Cardiac fibroblast (primary cell): Measurements from ENCODE around the gene DUSP19.

Source experiments
- DNase-seq, 2 donors: peaks; one replicate each; pipeline versions ENCODE4 v3.0.0 to v3.0.0-alpha.2; 2010; ENCODE audit warnings: low read depth in 2 of 2
- H3K4me3 ChIP-seq, 2 donors: replicated peaks in 1 of 2; 1 replicate in 1 of 2; 2 replicates in 1 of 2; pipeline ENCODE4 v1.5.1; 2011; ENCODE audit warnings: low read depth in 2 of 2, low read length in 2 of 2, mild to moderate bottlenecking in 2 of 2, moderate library complexity in 1 of 2
- TF ChIP-seq, protein P1 (sequence below): IDR thresholded peaks from one replicate; pipeline ENCODE4 v1.5.1; 2011; ENCODE audit warnings: low read depth, mild to moderate bottlenecking, low read length, inconsistent platforms

The DUSP19 gene

DNA sequence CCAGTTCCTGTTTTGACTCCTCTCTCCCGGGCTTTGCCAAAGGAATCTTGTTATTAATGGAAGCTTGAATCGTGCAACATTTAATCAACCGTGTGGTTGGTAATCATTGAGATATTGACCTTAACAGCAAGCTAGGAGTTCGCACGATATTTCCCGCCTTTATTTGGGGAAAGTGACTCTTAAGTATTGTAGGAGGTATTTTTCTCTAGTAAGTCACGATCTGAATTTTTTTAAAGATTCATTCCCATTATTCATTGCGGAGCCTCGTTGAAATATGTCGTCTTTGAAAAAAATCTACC lies 46.4 kb downstream of the DUSP19 start:
- no peak for DNase-seq
- TF ChIP-seq, protein P1, sequence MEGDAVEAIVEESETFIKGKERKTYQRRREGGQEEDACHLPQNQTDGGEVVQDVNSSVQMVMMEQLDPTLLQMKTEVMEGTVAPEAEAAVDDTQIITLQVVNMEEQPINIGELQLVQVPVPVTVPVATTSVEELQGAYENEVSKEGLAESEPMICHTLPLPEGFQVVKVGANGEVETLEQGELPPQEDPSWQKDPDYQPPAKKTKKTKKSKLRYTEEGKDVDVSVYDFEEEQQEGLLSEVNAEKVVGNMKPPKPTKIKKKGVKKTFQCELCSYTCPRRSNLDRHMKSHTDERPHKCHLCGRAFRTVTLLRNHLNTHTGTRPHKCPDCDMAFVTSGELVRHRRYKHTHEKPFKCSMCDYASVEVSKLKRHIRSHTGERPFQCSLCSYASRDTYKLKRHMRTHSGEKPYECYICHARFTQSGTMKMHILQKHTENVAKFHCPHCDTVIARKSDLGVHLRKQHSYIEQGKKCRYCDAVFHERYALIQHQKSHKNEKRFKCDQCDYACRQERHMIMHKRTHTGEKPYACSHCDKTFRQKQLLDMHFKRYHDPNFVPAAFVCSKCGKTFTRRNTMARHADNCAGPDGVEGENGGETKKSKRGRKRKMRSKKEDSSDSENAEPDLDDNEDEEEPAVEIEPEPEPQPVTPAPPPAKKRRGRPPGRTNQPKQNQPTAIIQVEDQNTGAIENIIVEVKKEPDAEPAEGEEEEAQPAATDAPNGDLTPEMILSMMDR, result no peak
- peak overlapping the region; percentile 91 to 93 for H3K4me3 ChIP-seq

DNA sequence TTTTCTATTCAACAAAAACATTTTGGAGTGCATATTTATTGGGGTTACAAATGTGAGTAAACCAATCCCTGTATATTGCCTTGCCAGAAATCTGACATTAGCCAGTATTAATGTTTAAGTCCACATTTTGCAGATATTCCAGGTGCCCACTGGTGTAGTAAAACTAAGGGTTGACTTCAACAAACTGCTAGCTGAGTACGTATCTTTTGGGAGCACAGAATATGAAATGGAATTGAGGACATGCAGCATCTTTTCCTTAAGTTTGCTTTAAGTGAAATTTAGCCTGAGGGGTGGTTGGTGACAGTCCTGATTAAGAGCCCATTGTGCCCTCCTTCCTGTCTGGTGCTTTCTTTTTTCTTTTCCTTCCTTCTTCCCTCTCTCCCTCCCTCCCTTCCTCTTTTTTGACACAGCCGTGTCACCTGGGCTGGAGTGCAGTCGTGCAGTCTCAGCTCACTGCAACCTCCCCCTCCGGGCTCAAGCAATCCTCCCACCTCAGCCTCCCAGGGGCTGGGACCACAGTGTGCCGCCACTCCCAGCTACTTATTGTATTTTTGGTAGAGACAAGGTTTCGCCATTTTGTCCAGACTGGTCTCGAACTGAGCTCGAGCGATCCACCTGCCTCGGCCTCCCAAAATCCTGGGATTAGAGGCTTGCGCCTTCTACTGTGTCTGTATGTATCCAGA lies 47.3 kb downstream of the DUSP19 start:
- DNase-seq, result no peak
- no peak overlapping the region for H3K4me3 ChIP-seq

DNA sequence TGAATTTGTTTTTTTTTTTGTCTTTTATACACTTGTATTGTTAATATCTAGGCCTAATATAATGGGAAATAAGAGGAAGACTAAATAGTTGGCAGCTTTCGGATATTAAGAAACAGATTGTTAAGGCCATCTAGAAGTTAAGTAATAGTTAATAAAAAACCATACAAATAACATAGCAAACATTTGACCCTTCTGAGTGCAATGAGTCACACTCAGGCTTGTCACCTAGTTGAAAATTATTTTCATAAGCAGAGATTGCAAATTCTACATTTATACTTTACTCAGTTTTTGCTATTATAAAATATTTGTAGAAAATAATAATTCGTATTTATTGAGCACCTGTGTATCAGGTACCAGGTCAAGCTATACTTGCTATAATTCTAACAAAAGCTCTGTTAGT lies 48.1 kb downstream of the DUSP19 start:
- peak in 1 of 2 donors; percentile 8 for DNase-seq
- TF ChIP-seq, protein P1, result no peak
- no peak overlapping the region for H3K4me3 ChIP-seq

More for the DNA sequence above, 47.3 kb downstream of the DUSP19 start:
- TF ChIP-seq, protein P1, result no peak

DNA sequence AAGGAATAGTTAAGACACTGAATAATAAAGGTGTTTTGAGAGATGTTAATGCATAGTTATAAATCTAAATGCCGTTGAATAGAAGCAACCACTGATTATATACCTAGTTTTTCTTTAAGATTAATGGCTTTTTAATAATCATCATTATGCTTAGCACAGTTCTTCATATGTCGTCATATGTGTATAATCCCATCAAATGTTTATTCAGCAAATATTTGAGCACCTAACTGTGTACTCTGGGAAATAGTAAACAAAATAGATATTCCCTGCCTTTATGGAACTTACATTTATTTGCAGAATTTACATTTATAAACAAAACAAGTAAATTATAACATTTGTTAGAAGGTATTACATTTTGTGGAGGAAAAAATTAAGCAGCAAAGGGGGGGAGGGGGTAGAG lies 55.5 kb downstream of the DUSP19 start:
- DNase-seq, result no peak

DNA sequence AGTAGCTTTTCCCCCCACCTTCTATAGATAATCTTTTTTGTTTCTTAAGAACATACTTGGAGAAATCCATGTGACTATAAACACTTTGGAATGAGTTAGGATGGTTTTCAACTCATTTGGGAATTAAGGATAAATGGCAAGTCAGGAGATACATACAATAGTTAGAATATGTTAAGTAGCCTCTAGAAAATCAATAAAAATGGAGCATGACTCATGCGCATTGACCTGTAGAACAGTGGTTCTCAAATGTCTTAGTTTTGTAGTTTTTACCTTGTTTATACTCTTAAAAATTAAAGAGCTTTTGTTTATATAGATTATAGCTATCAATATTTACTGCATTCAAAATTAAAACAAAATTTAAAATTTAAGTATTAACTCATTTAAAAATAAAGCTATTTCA lies 70.4 kb downstream of the DUSP19 start:
- TF ChIP-seq, protein P1, result no peak
- H3K4me3 ChIP-seq, result no peak overlapping the region
- no peak for DNase-seq

More for the DNA sequence above, 55.5 kb downstream of the DUSP19 start:
- H3K4me3 ChIP-seq, result no peak overlapping the region
- TF ChIP-seq, protein P1, result no peak

DNA sequence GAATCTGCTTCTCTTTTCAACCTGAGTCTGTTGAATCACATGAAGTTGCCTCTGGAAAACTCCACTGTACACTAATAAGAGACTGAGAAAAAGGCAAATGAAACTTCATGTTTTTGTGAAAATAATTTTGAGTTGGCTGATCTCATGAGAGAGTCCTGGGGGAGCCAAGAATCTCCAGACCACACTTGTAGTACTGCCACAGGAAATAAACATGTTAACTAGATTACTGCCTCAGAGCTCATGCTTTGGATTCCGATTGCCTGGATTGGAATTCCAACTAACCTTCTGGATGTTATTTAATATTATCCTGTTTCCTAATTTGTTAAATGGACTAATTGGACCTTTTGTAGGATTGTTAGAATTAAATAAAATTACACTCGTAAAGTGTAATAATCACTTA lies 70.9 kb downstream of the DUSP19 start:
- DNase-seq, result peak; percentile 33 to 72
- TF ChIP-seq, protein P1, result no peak
- H3K4me3 ChIP-seq, result no peak overlapping the region
